Stimulated activated CD8-positive, alpha-beta memory T cell treated with anti-CD3 and anti-CD28 coated beads, Interleukin-15, amount 100 ng/mL, for 24 hours (primary cell): Measurements from ENCODE around the gene CMTM3.

Experiments used
- DNase-seq: peaks from one replicate; pipeline ENCODE4 v3.0.0-alpha.2; 2020; ENCODE audit warnings: low read depth

CMTM3 gene

GRCh38 chr16:66662445-66663194 is 58.1 kb downstream of the CMTM3 start:
- DNase-seq: no peak
